Measurements from ENCODE around the gene MMP25.

DNA sequence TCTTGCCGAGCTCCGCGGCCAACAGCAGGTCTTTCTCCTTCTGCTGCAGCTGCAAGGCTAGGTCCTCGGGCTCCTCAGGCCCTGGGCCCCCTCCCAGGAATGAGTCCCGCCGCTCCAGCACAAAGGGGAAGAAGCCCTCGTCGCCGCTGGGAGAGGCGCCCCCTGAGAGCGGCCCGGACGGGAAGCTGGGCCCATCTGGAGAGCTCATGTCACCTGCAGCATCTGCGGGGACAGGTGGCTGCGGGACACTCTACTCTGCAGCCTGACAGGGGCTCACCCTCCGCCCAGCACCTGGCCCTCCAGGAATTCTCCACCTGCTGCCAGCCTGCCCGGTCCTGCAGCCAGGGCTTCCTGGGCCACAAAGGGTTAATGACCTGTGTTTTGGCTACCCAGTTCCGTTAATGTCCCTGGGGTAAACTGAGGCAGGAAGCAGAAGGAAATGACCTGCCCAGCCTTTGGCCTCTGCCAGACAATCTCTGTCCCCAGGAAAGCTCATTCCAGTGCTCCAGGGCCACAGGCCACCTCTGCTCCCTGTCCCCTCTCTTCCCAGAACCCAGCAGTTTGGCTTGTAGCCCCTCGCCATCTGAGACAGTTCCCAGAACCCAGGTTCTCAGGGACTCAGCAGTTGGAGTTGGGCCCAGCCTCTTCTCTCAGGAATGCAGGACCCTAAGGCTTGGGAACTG, 10.9 kb upstream of the MMP25 start:
- TF ChIP-seq, protein P1, sequence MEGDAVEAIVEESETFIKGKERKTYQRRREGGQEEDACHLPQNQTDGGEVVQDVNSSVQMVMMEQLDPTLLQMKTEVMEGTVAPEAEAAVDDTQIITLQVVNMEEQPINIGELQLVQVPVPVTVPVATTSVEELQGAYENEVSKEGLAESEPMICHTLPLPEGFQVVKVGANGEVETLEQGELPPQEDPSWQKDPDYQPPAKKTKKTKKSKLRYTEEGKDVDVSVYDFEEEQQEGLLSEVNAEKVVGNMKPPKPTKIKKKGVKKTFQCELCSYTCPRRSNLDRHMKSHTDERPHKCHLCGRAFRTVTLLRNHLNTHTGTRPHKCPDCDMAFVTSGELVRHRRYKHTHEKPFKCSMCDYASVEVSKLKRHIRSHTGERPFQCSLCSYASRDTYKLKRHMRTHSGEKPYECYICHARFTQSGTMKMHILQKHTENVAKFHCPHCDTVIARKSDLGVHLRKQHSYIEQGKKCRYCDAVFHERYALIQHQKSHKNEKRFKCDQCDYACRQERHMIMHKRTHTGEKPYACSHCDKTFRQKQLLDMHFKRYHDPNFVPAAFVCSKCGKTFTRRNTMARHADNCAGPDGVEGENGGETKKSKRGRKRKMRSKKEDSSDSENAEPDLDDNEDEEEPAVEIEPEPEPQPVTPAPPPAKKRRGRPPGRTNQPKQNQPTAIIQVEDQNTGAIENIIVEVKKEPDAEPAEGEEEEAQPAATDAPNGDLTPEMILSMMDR (IDR thresholded peaks at IDR 0.05): no peak
- no peak for TF ChIP-seq POLR2A (IDR thresholded peaks at IDR 0.05)
